Measurements from ENCODE around the gene FAM131C.

GRCh38 chr1:16120407-16120806 is 47.0 kb upstream of the FAM131C start:
- TF ChIP-seq CTCF (IDR thresholded peaks at IDR 0.05) (no peak), POLR2A (IDR thresholded peaks at IDR 0.05) (no peak)
